H1 (cell line): ENCODE results near the gene MRPL43. TPM values are rescaled to one million over a fixed set of nuclear protein-coding genes. Genes with fewer than 3 reads are reported as not detected.
A peak's percentile ranks its signal among the peaks of the same experiment; 100 is the strongest.

Experiments
- EGR1 ChIP-seq: IDR thresholded peaks from 2 replicates; pipeline ENCODE4 v1.6.1; 2011; ENCODE audit warnings: low read depth, low read length, borderline replicate concordance
- EZH2 ChIP-seq: fragments of 200-600 bp; sonication (generic); IDR thresholded peaks from 2 replicates; pipeline ENCODE4 v1.7.1; 2012; ENCODE audit warnings: low read depth, mild to moderate bottlenecking, moderate library complexity, low read length, inconsistent platforms; ENCODE audit not compliant: severe bottlenecking
- HDAC2 ChIP-seq, 2 experiments: fragments of 300-600 bp in 1 of 2; sonication (generic) in 1 of 2; IDR thresholded peaks; 2 replicates each; pipeline ENCODE4 v1.6.1; 2011 to 2012; ENCODE audit warnings: low read depth in 2 of 2, low read length in 2 of 2, mild to moderate bottlenecking in 2 of 2, moderate library complexity in 2 of 2, borderline replicate concordance in 1 of 2, inconsistent platforms in 1 of 2
- KDM4A ChIP-seq: IDR thresholded peaks from one replicate; pipeline ENCODE4 v1.7.1; 2012; ENCODE audit warnings: low read depth, mild to moderate bottlenecking, moderate library complexity, low read length, inconsistent platforms; ENCODE audit not compliant: severe bottlenecking
- PHF8 ChIP-seq: fragments of 200-600 bp; sonication (generic); conservative IDR thresholded peaks from 2 replicates; pipeline ENCODE4 v1.7.1; 2012; ENCODE audit warnings: low read depth, mild to moderate bottlenecking, inconsistent platforms, low read length, moderate library complexity
- POLR2AphosphoS5 ChIP-seq: IDR thresholded peaks from 2 replicates; pipeline ENCODE4 v1.6.1; 2011; ENCODE audit warnings: low read depth, low read length
- RAD21 ChIP-seq, 2 experiments: IDR thresholded peaks in 1 of 2; conservative IDR thresholded peaks in 1 of 2; 2 replicates each; pipeline ENCODE4 v1.6.1; 2011; ENCODE audit warnings: low read depth in 2 of 2, low read length in 2 of 2, improper control_type of control experiment in 1 of 2, inconsistent platforms in 1 of 2, mild to moderate bottlenecking in 1 of 2, moderate library complexity in 1 of 2
- RBBP5 ChIP-seq: IDR thresholded peaks from 2 replicates; pipeline ENCODE4 v1.7.1; 2012; ENCODE audit warnings: low read depth, mild to moderate bottlenecking, inconsistent platforms, low read length, moderate library complexity, borderline replicate concordance
- RXRA ChIP-seq: IDR thresholded peaks from 2 replicates; pipeline ENCODE4 v1.6.1; 2011; ENCODE audit warnings: low read depth, mild to moderate bottlenecking, low read length, moderate library complexity; ENCODE audit not compliant: insufficient read depth
- SP2 ChIP-seq: IDR thresholded peaks from 2 replicates; pipeline ENCODE4 v1.6.1; 2012; ENCODE audit warnings: mild to moderate bottlenecking, low read length, inconsistent platforms
- SUZ12 ChIP-seq: fragments of 200-600 bp; sonication (generic); IDR thresholded peaks from 2 replicates; pipeline ENCODE4 v1.6.1; 2012; ENCODE audit warnings: mild to moderate bottlenecking, inconsistent platforms, low read length, moderate library complexity, mixed read lengths
- TAF1 ChIP-seq: IDR thresholded peaks from 2 replicates; pipeline ENCODE4 v1.6.1; 2011; ENCODE audit warnings: mild to moderate bottlenecking, low read depth, low read length
- polyA plus RNA-seq, 7 experiments: library from polyadenylated mRNA; depleted of rRNA in 3 of 7; stranded (reverse) in 5 of 7; unstranded in 2 of 7; fragments of >200 nt in 5 of 7; fragments of 200-250 nt in 2 of 7; gene quantifications; 1 replicate in 5 of 7; 2 replicates in 1 of 7; 4 replicates in 1 of 7; pipeline versions ENCODE4 v1.2.1 to v1.2.3, GENCODE V29; 2011 to 2013; ENCODE audit warnings: missing spikeins in 2 of 7, mixed read lengths in 2 of 7
- total RNA-seq: library from RNA; stranded (reverse); fragmentation: NEBNext Ultra II Directional; extraction: Animal tissue kit (Norgen Biotek cat#: 25700); gene quantifications from 2 replicates; pipeline ENCODE4 v1.2.1, GENCODE V29; 2021
- TF ChIP-seq, protein P1 (sequence below), 3 experiments: IDR thresholded peaks; 1 replicate in 2 of 3; 2 replicates in 1 of 3; pipeline versions ENCODE4 v1.5.1 to v1.6.1; 2011; ENCODE audit warnings: low read length in 3 of 3, mild to moderate bottlenecking in 3 of 3, inconsistent platforms in 2 of 3, low read depth in 1 of 3, moderate library complexity in 1 of 3; ENCODE audit not compliant: insufficient read depth in 1 of 3; ENCODE audit errors: control extremely low read depth in 1 of 3

The MRPL43 gene
- total and polyA plus RNA-seq, 2 of the 8 experiments (the other 6 are each of a cell fraction or from before 2014, with no cell fraction given), result 74.1 to 149 TPM

DNA sequence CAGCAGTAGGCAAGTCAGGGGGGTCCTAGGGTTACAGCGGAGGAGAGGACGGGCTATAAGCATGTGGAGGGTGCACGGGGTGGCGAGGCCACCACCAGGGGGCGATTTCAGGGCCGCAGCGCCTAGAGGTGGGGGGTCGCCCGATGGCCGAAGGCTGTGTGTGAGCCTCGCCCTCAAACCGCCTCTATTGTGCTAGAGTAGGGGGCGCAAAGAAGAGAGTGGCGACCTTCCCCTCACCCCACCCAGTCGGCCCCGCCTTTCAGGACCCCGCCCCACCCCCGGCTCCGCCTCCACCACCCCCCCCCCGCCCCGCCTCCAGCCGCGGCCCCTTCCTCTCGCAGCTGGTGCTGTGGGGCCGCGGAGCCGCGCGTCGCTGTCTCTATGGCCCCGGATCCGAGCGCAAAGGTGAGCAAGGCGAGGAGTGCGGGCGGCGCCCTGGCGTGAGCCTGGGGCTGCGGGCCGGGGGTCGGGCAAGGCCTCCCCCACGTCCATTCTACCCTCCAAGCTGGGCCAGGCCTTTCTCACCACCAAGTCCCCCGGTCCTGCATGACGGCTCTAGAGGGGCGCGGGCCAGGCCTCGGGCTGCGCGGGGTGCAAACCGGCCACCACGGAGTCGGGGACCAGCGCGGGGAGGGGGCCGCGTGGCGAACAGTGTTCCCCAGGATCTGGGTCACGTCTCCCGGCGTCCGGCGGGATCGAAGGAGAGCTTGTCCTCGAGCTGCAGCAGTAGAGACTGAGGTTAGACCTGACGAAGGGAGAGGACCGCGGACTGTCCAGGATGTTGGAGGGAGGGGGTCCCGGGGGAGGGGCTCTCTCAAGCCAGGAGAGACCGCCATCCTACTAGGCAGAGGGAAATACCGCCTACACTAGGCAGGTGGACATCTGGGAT is 17.9 kb downstream of the MRPL43 start, which contains the start of gene SEMA4G (continued):
- TF ChIP-seq RAD21 (IDR thresholded peaks at IDR 0.05 in 1 of 2, conservative IDR thresholded peaks at IDR 0.05 in 1 of 2; ENCODE audit: low read depth in 2 of 2, low read length in 2 of 2) (peak in 1 of 2 experiments; percentile 36; a peak in 1 of 4 replicates), TAF1 (0 out of 2 replicates have a peak, but pooled peaks have one; percentile 34), KDM4A (peak; percentile 78), SUZ12 (no peak), EGR1 (peak; percentile 25; the same call in 1 of the 2 replicates), POLR2AphosphoS5 (peak; percentile 37; the same call in 1 of the 2 replicates), RXRA (no peak), RBBP5 (no peak), PHF8 (0 out of 2 replicates have a peak, but pooled peaks have one; percentile 30), HDAC2 (IDR thresholded peaks at IDR 0.05; ENCODE audit: borderline replicate concordance in 1 of 2, low read depth in 2 of 2, low read length in 2 of 2) (peak in 1 of 2 experiments; percentile 66; a peak in 1 of 4 replicates), SP2 (no peak), EZH2 (no peak)
- TF ChIP-seq, protein P1, sequence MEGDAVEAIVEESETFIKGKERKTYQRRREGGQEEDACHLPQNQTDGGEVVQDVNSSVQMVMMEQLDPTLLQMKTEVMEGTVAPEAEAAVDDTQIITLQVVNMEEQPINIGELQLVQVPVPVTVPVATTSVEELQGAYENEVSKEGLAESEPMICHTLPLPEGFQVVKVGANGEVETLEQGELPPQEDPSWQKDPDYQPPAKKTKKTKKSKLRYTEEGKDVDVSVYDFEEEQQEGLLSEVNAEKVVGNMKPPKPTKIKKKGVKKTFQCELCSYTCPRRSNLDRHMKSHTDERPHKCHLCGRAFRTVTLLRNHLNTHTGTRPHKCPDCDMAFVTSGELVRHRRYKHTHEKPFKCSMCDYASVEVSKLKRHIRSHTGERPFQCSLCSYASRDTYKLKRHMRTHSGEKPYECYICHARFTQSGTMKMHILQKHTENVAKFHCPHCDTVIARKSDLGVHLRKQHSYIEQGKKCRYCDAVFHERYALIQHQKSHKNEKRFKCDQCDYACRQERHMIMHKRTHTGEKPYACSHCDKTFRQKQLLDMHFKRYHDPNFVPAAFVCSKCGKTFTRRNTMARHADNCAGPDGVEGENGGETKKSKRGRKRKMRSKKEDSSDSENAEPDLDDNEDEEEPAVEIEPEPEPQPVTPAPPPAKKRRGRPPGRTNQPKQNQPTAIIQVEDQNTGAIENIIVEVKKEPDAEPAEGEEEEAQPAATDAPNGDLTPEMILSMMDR (IDR thresholded peaks at IDR 0.05; ENCODE audit: control extremely low read depth in 1 of 3, insufficient read depth in 1 of 3, low read depth in 1 of 3, low read length in 3 of 3), result peak; percentile 66 to 80 (median 71)
